ENCODE data around the gene LMO7. TPM values are rescaled to one million over a fixed set of nuclear protein-coding genes. Genes with fewer than 3 reads are reported as not detected.

The LMO7 gene
- total and polyA plus RNA-seq, 2 donors from 2014 or later = 44.0 to 138 TPM

DNA sequence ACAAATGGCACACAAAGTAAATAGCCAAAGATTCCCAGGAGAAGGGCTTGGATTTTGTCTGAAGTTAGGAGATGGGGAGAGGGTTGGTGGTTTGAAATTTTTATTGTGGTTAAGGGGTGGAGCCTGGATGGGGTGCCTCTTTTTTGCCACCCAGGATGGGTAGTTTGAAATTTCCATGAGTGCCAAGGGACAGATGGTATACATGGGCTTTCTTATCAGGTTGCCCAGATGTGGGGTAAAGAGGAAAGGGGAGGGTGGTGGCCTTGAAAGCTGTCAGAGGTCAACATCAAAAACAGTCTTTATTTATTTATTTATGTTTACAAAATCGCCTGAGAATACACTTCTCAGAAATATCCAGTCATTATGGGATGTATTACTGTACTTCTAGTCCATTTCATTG is 46.2 kb downstream of the LMO7 start:
- Histone ChIP-seq H3K4me1 (ENCODE audit: control insufficient read depth in 2 of 3, insufficient read depth in 2 of 3, low read depth in 1 of 3, low read length in 3 of 3) (no peaks in the 10 kb centered on the region), H3K27ac (ENCODE audit: low read depth in 2 of 2, low read length in 2 of 2) (no peak overlapping the region), H3K9ac (ENCODE audit: low read length in 3 of 3) (no peak overlapping the region), H3K36me3 (ENCODE audit: control insufficient read depth in 2 of 3, insufficient read depth in 3 of 3, low read length in 3 of 3) (no peaks in the 10 kb centered on the region), H3K27me3 (ENCODE audit: control insufficient read depth, insufficient read depth, low read length) (no peaks in the 10 kb centered on the region), H3K9me3 (ENCODE audit: control insufficient read depth in 2 of 3, insufficient read depth in 1 of 3, low read length in 3 of 3) (no peaks in the 10 kb centered on the region), H3K4me3 (ENCODE audit: low read length in 3 of 3) (no peak overlapping the region)
- intact Hi-C loops (cut with DNase I) = no loop called here
- DNase-seq (no peak), FAIRE-seq (no peak)
- TF ChIP-seq, protein P1, sequence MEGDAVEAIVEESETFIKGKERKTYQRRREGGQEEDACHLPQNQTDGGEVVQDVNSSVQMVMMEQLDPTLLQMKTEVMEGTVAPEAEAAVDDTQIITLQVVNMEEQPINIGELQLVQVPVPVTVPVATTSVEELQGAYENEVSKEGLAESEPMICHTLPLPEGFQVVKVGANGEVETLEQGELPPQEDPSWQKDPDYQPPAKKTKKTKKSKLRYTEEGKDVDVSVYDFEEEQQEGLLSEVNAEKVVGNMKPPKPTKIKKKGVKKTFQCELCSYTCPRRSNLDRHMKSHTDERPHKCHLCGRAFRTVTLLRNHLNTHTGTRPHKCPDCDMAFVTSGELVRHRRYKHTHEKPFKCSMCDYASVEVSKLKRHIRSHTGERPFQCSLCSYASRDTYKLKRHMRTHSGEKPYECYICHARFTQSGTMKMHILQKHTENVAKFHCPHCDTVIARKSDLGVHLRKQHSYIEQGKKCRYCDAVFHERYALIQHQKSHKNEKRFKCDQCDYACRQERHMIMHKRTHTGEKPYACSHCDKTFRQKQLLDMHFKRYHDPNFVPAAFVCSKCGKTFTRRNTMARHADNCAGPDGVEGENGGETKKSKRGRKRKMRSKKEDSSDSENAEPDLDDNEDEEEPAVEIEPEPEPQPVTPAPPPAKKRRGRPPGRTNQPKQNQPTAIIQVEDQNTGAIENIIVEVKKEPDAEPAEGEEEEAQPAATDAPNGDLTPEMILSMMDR (IDR thresholded peaks at IDR 0.05; ENCODE audit: borderline replicate concordance, extremely low read depth, insufficient read depth) = no peak

DNA sequence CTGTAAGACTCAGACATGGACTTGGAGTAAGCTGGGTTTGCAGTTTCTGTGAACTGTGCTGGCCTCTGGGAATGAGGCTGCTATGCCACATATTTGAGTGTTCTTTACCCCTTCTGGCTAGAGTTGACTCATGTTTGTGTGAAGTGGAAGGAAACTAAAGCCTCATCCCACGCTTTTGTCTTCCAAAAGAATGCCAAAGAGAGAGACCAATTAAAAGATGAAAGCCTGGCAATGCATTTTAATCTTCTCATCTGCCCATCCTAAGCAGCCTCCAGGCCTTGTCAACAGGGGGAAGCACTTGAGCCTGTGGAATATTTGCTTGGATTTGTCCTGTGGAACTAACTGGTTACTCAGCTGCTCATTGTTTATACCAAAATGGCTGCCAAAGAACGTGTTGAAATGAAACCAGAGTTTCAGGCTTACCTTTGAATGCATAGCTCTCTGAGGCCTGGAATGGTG is 49.1 kb downstream of the LMO7 start:
- no peaks in the 10 kb centered on the region for H3K9me3 ChIP-seq (ENCODE audit: control insufficient read depth in 2 of 3, insufficient read depth in 1 of 3, low read length in 3 of 3)
- DNase-seq = peak in 1 of 5 donors; percentile 15
- no peak overlapping the region for H3K27ac ChIP-seq (ENCODE audit: low read depth in 2 of 2, low read length in 2 of 2)
- no peaks in the 10 kb centered on the region for H3K36me3 ChIP-seq (ENCODE audit: control insufficient read depth in 2 of 3, insufficient read depth in 3 of 3, low read length in 3 of 3)
- H3K27me3 ChIP-seq (ENCODE audit: control insufficient read depth, insufficient read depth, low read length) = no peaks in the 10 kb centered on the region
- no peaks in the 10 kb centered on the region for H3K4me1 ChIP-seq (ENCODE audit: control insufficient read depth in 2 of 3, insufficient read depth in 2 of 3, low read depth in 1 of 3, low read length in 3 of 3)
- no peak overlapping the region for H3K9ac ChIP-seq (ENCODE audit: low read length in 3 of 3)
- TF ChIP-seq, protein P1 (IDR thresholded peaks at IDR 0.05; ENCODE audit: borderline replicate concordance, extremely low read depth, insufficient read depth) = no peak
- H3K4me3 ChIP-seq (ENCODE audit: low read length in 3 of 3) = no peak overlapping the region
- no peak for FAIRE-seq
- intact Hi-C loops (cut with DNase I) = no loop called here

DNA sequence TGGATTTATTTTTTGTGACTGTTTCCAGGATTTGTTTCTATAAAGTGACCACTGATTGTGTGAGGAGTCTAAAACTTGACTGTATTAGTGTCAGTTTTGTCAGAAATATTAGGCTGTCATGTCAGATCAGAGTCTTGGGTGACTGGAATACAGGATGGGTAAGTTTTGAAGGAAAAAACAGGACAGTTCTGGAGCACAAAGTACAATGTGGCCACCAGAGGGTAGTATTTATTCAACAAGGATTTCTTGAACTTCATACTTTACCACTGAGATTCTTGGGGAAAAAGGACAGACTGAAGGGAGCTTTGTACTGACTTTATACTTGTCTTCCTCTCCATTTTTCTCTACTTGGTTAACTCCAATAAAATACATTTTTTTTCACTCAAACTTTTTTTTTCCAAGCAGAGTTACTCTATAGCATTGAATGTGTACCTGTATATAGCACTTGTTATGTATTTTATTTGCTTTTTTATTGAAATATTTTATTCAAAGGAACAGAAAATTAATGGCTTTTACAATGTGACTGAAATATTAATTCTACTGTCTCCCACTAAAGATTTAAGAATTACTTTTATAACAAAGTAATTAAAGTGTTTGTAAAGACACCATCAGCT is 51.1 kb downstream of the LMO7 start:
- no peak overlapping the region for H3K27ac ChIP-seq (ENCODE audit: low read depth in 2 of 2, low read length in 2 of 2)
- no peak overlapping the region for H3K9ac ChIP-seq (ENCODE audit: low read length in 3 of 3)
- no peaks in the 10 kb centered on the region for H3K36me3 ChIP-seq (ENCODE audit: control insufficient read depth in 2 of 3, insufficient read depth in 3 of 3, low read length in 3 of 3)
- TF ChIP-seq, protein P1 (IDR thresholded peaks at IDR 0.05; ENCODE audit: borderline replicate concordance, extremely low read depth, insufficient read depth) = peak; percentile 47
- DNase-seq = peak in 2 of 5 donors; percentile 35 to 51
- H3K4me1 ChIP-seq (ENCODE audit: control insufficient read depth in 2 of 3, insufficient read depth in 2 of 3, low read depth in 1 of 3, low read length in 3 of 3) = no peaks in the 10 kb centered on the region
- no peak overlapping the region for H3K4me3 ChIP-seq (ENCODE audit: low read length in 3 of 3)
- H3K27me3 ChIP-seq (ENCODE audit: control insufficient read depth, insufficient read depth, low read length) = no peaks in the 10 kb centered on the region
- peak; percentile 13 for FAIRE-seq
- intact Hi-C loops (cut with DNase I) = no loop called here
- H3K9me3 ChIP-seq (ENCODE audit: control insufficient read depth in 2 of 3, insufficient read depth in 1 of 3, low read length in 3 of 3) = no peaks in the 10 kb centered on the region

DNA sequence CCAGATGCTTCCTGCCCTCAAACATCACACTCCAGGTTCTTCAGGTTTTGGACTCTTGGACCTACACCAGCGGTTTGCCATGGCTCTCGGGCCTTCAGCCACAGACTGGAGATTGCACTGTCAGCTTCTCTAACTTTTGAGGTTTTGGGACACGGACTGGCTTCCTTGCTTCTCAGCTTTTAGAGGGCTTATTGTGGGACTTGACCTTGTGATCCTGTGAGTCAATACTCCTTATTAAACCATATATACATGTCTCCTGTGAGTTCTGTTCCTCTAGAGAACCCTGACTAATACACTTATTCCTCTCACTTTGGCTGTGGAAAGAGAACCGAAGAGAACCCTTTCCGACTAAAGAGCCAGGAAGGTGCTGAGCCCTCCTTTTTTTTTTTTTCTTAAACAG is 53.6 kb downstream of the LMO7 start:
- H3K27ac ChIP-seq (ENCODE audit: low read depth in 2 of 2, low read length in 2 of 2) = no peak overlapping the region
- H3K4me3 ChIP-seq (ENCODE audit: low read length in 3 of 3) = no peak overlapping the region
- H3K27me3 ChIP-seq (ENCODE audit: control insufficient read depth, insufficient read depth, low read length) = no peaks in the 10 kb centered on the region
- no peak overlapping the region for H3K9ac ChIP-seq (ENCODE audit: low read length in 3 of 3)
- DNase-seq = no peak
- TF ChIP-seq, protein P1 (IDR thresholded peaks at IDR 0.05; ENCODE audit: borderline replicate concordance, extremely low read depth, insufficient read depth) = no peak
- FAIRE-seq = no peak
- H3K9me3 ChIP-seq (ENCODE audit: control insufficient read depth in 2 of 3, insufficient read depth in 1 of 3, low read length in 3 of 3) = no peaks in the 10 kb centered on the region
- H3K4me1 ChIP-seq (ENCODE audit: control insufficient read depth in 2 of 3, insufficient read depth in 2 of 3, low read depth in 1 of 3, low read length in 3 of 3) = no peaks in the 10 kb centered on the region
- intact Hi-C loops (cut with DNase I) = no loop called here
- H3K36me3 ChIP-seq (ENCODE audit: control insufficient read depth in 2 of 3, insufficient read depth in 3 of 3, low read length in 3 of 3) = no peaks in the 10 kb centered on the region
